ENCODE results near the gene SMARCA2. TPM values are rescaled to one million over a fixed set of nuclear protein-coding genes. Genes with fewer than 3 reads are reported as not detected.
A peak's percentile ranks its signal among the peaks of the same experiment; 100 is the strongest.

Gene SMARCA2
- total RNA-seq, 2 donors from 2014 or later: 63.8 to 109 TPM

DNA sequence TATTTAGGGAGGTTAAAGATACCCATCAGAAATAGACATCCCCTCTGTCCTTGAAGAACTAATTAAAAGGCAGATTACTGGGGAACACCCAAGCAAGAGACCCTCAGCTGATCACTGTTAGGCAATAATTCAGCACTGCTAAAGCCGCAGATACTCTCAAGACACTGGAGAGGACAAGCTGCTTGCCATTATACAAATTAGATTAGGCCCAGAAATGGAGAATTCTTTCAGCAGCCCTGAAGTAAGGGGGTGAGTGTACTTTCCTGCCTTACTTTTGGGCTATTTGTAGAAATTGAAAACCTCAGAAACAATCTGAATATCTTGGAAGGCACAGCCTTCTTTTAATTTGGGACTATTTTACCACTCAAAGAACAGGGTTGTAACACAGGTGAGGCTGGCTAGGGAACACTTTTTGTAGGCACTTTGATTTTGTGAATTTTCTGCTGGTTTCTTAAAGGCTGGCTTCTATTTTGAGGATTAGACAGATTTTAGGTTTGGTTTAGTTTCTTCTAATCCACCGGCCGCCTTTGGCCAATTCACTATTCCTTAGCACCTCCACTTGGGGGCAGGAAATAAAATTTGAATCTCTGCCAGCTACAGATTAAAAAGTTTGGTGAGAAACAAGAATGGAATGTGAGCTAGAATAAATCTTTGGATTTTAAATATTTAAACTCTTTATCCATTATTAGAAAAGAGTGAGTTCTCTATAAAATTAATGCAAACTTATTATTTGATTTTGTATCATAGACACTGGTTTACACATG, 106.0 kb downstream of the SMARCA2 start:
- no peak overlapping the region for H3K4me3 ChIP-seq
- H3K36me3 ChIP-seq: peaks cover 29% of the 10 kb centered on the region
- DNase-seq (ENCODE audit: low spot score): no peak
- H3K27ac ChIP-seq: peak overlapping the region in 1 of 2 donors; percentile 18
- H3K27me3 ChIP-seq: no peaks in the 10 kb centered on the region
- H3K9me3 ChIP-seq: no peaks in the 10 kb centered on the region
- H3K4me1 ChIP-seq: peaks cover 0 to 38% of the 10 kb centered on the region in 2 donors
- peak in 1 of 2 donors; percentile 42 for TF ChIP-seq CTCF (IDR thresholded peaks at IDR 0.05)

DNA sequence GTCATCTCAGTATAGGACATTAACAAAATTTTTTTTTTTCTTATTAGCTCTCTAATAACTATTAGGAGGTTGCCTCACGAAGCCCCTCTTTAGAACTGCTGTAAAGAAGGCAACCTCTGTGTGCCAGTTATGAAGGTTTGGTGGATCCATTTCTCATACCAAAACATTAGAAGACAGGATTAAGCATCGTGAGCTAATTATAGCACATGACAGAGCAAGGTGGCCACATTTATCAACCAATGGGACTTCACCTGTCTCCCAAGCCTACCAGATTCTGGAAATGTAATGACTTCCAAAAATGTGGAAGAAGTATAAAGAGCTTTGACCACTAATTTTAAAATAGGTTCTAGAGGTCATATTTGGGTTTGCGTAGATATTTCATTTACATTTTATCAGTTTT, 107.2 kb downstream of the SMARCA2 start:
- H3K27me3 ChIP-seq: no peaks in the 10 kb centered on the region
- peaks cover 29% of the 10 kb centered on the region for H3K36me3 ChIP-seq
- H3K9me3 ChIP-seq: no peaks in the 10 kb centered on the region
- H3K4me1 ChIP-seq: peaks cover 0 to 50% of the 10 kb centered on the region in 2 donors
- no peak for TF ChIP-seq CTCF (IDR thresholded peaks at IDR 0.05)
- no peak for DNase-seq (ENCODE audit: low spot score)
- H3K4me3 ChIP-seq: no peak overlapping the region
- no peak overlapping the region for H3K27ac ChIP-seq

DNA sequence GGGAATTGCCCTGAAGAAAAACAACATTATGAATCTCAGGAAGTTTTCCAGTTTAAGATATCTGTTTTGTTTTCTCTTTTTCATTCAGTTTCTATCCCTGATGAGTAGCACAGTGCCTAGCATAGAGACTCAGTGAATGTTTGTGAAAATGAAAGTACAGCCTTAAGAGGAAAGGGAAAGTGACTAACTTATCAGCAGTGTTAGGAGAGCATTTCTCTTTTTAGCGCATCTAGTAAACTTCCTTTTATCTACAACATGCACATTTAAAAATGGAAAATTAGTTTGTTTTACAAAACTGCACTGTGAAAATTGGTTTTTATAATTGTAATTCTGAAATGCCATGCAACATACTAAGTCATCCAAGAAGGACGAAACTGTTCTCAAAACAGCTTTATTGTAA, 110.8 kb downstream of the SMARCA2 start:
- Histone ChIP-seq H3K4me1 (peaks cover 0 to 64% of the 10 kb centered on the region in 2 donors), H3K4me3 (no peak overlapping the region), H3K36me3 (peaks cover 10% of the 10 kb centered on the region), H3K27ac (peak overlapping the region; percentile 61 to 73), H3K27me3 (no peaks in the 10 kb centered on the region), H3K9me3 (no peaks in the 10 kb centered on the region)
- no peak for DNase-seq (ENCODE audit: low spot score)
- no peak for TF ChIP-seq CTCF (IDR thresholded peaks at IDR 0.05)

- no peak overlapping the region for H3K4me3 ChIP-seq
- TF ChIP-seq CTCF (IDR thresholded peaks at IDR 0.05): no peak
- no peaks in the 10 kb centered on the region for H3K9me3 ChIP-seq
- H3K27me3 ChIP-seq: no peaks in the 10 kb centered on the region
- H3K4me1 ChIP-seq: peaks cover 0 to 61% of the 10 kb centered on the region in 2 donors
- DNase-seq (ENCODE audit: low spot score): no peak
- H3K36me3 ChIP-seq: peaks cover 9% of the 10 kb centered on the region
- H3K27ac ChIP-seq: peak overlapping the region; percentile 61 to 73
Measured at GRCh38 chr9:2126331-2126803, 111.2 kb downstream of the SMARCA2 start.

GRCh38 chr9:2127486-2127885, 112.3 kb downstream of the SMARCA2 start:
- Histone ChIP-seq H3K27me3 (no peaks in the 10 kb centered on the region), H3K4me3 (no peak overlapping the region), H3K9me3 (no peaks in the 10 kb centered on the region), H3K36me3 (peaks cover 9% of the 10 kb centered on the region), H3K27ac (peak overlapping the region; percentile 61 to 73), H3K4me1 (peaks cover 0 to 63% of the 10 kb centered on the region in 2 donors)
- TF ChIP-seq CTCF (IDR thresholded peaks at IDR 0.05): no peak
- no peak for DNase-seq (ENCODE audit: low spot score)

Data from right atrium auricular region (tissue), 2 donors.